Urinary bladder (tissue), 4 donors: Measurements from ENCODE around the gene IDS. TPM values are rescaled to one million over a fixed set of nuclear protein-coding genes. Genes with fewer than 3 reads are reported as not detected.
A peak's percentile ranks its signal among the peaks of the same experiment; 100 is the strongest.
"Not testable (repeated sequence)": the region's sequence is repeated elsewhere in the genome, so short reads cannot be mapped to it uniquely, and the experiment has no call there.

Experiments
- DNase-seq: peaks from one replicate; pipeline ENCODE4 v3.0.0-alpha.2; 2015; ENCODE audit errors: extremely low spot score
- H3K27ac ChIP-seq: one replicate; pipeline ENCODE4 v1.5.1; 2013; ENCODE audit warnings: low read depth, mild to moderate bottlenecking, moderate library complexity
- H3K36me3 ChIP-seq: one replicate; pipeline ENCODE4 v1.6.1; 2013; ENCODE audit warnings: mild to moderate bottlenecking, moderate library complexity; ENCODE audit not compliant: insufficient read depth
- H3K4me1 ChIP-seq: one replicate; pipeline ENCODE4 v1.6.1; 2013; ENCODE audit warnings: mild to moderate bottlenecking, moderate library complexity; ENCODE audit not compliant: insufficient read depth
- H3K4me3 ChIP-seq: one replicate; pipeline ENCODE4 v1.5.1; 2013; ENCODE audit warnings: low read depth, low read length
- WGBS: extraction: QIAGEN DNeasy Blood & Tissue Kit; methylation state at CpG from one replicate; pipeline ENCODE4 v1.1.7; 2013; 5-methylcytosine and 5-hydroxymethylcytosine counted together
- polyA plus RNA-seq: library from polyadenylated mRNA; stranded (reverse); fragments of 200-250 nt; gene quantifications from one replicate; pipeline ENCODE4 v1.2.3, GENCODE V29; 2013
- total RNA-seq: library from RNA; depleted of rRNA; stranded (reverse); fragments of >200 nt; gene quantifications from one replicate; pipeline ENCODE4 v1.2.3, GENCODE V29; 2014
- donor health status: healthy with polysubstance abuse.
- donor health status: healthy.

Gene IDS
- total and polyA plus RNA-seq, 2 donors: 44.3 to 62.6 TPM

DNA sequence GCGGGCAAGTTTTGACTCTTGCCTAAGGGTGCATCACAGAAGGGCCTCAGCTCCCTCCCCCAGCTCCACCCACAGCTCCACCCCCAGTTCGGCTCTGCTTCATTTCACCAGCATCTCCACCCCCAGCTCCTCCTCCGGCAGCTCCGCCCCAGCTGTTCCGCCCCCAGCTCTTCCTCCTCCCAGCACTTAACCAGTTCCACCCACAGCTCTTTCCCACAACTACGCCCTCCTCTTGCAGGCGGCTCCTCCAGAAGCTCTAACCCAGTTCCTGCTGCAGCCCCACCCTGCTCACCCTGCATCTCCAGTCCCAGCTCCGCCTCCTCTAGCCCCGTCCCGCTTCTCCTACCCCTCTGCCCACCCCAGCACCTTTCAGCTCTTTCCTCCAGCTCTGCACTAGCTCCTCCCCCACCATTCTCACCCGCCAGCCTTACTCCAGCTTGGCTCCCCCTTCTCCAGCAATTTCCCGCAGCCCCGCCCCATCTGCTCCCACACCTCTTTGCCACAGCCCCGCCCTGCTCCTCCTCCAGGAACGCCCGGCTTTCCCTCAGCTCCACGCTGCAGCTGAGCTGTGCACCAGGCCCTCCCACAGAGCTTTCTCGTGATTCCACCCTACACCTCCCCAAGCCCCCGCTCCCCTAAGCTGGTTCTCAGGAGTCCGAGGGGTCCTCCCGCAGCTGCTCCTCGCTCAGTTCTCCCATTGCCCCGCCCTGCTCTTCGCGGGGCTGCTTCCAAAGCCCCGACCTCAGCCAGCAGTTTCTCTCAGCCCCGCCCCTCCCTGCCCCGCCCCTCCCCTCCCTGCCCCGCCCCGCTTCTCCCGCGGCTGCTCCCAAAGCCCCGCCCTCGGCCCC, 34.4 kb upstream of the IDS start:
- H3K4me1 ChIP-seq: no peaks in the 10 kb centered on the region
- peak; percentile 86 for DNase-seq
- H3K36me3 ChIP-seq: no peaks in the 10 kb centered on the region
- peak overlapping the region; percentile 40 for H3K4me3 ChIP-seq
- H3K27ac ChIP-seq: peak overlapping the region; percentile 64
- 1% methylated on average over 30 of the region's 34 CpGs for WGBS

DNA sequence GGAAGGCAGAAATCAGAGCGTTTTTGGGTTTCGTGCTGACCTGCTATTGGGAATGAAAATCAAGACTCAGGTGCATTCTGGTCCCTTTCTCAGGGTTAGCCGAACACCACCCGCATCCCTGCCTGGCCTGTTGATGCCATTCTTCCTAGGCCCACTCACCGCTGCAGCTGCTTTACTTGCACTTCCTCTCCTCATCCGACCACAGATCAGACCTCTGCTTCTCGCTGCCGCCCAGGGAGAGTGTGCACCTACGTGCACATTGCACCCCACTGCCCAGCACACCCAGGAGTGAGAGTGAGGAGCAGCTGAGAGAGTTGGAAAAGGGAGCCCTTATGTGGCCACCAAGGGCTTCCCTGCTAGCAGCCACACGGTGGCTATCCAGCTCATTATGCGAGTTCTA, 32.4 kb upstream of the IDS start:
- H3K4me3 ChIP-seq, H3K27ac ChIP-seq, DNase-seq, H3K36me3 ChIP-seq, H3K4me1 ChIP-seq: not testable (repeated sequence)
- WGBS: 85% methylated on average over 7 of the region's 11 CpGs

DNA sequence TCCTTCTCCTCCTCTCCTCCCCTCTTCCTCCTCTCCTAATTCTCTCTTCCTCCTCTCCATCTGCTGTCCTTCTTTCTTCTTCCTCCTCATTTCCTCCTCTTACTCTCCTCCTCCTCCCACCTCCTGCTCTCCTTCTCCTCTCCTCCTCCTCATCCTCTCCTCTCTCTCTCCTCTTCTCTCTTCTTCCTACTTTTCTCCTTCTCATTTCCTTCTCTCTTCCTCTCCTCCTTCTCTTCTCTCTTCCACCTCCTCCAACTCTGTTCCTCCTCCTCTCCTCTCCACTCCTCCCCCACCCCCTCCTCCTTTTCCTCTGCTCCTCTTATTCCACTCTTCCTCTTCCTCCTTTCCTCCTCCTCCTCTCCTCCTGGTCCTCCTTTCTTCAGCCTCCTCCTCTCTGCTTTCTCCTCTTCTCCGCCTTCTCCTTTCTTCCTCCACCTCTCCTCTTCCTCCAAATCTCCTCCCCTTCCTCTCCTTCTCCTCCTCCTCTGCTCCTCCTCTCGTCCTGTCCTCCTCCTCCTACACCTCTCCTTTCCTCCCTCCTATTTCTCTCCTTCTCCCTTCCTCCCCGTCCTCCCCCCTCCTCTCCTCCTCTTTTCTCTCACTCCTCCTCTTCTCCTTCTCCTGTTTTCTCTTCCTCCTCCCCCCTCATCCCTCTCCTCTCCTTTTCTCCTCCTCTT, 30.0 kb upstream of the IDS start:
- H3K36me3 ChIP-seq, H3K4me1 ChIP-seq, DNase-seq, H3K27ac ChIP-seq, H3K4me3 ChIP-seq: not testable (repeated sequence)
- WGBS: 92% methylated on average over 3 of the region's 3 CpGs

DNA sequence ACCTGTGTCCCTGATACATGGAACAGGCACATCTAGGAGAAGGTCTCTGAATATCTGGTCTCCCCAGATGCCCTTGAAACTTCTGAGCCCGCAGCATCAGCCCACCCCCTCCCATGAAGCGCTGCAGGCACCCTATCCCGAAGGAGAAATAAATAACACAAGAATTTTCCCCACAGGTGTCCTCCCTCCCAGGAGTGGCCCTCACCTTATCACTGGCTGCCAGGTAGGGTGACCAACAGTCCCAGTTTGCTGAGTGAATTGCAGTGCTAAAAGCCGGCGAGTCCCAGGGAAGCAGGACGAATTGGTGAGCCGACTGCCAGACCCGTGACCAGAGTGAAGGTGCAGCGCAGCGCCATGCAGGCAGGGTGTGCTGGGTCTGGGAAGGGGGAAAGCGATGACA, 28.9 kb upstream of the IDS start:
- not testable (repeated sequence) for H3K4me3 ChIP-seq, DNase-seq, H3K36me3 ChIP-seq, H3K27ac ChIP-seq, H3K4me1 ChIP-seq
- WGBS: 94% methylated on average over 9 of the region's 11 CpGs

DNA sequence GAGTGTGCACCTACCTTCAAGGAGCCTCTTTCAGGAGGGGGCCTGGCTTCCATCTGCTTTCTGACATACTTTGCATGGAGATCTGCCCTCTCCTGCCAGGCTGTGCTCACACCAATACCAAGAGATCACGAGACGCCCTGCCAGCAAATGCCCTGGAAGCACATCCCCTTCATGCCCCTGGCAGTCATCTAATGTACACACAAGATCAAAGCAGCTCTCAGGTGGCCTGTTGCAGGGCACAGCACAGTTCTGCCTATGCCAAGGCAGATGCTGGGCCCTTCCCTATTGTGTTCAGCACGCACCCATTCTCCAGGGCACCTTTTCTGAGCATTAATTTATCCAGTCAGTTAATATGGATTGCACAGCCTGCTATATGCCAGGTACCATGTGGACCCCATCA, 27.8 kb upstream of the IDS start:
- H3K36me3 ChIP-seq, H3K4me3 ChIP-seq, H3K27ac ChIP-seq, DNase-seq, H3K4me1 ChIP-seq: not testable (repeated sequence)
- no CpG with 5 or more reads among the region's 3 CpGs for WGBS

DNA sequence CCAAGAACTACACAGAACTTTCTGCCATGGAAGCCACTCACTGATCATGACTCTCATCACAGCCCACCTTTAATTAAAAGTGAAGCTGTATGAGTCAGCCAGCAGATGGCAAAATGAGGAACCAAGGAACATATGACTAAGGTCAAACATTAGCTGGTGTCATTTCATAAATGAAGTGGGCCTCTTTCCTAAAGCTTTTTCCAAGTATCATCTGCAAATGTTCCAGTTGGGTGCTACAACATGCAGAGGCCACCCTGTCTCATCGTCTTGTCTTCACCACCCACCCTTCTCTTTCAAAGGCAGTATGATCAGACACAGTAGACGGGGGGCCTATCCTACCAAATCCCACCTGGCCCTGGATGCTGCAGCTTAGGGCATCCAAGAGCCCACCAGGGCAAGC, 26.5 kb upstream of the IDS start:
- WGBS: 90% methylated on average over 2 of the region's 2 CpGs
- H3K4me3 ChIP-seq: no peak overlapping the region
- H3K4me1 ChIP-seq: no peaks in the 10 kb centered on the region
- H3K27ac ChIP-seq: no peak overlapping the region
- no peaks in the 10 kb centered on the region for H3K36me3 ChIP-seq
- no peak for DNase-seq

DNA sequence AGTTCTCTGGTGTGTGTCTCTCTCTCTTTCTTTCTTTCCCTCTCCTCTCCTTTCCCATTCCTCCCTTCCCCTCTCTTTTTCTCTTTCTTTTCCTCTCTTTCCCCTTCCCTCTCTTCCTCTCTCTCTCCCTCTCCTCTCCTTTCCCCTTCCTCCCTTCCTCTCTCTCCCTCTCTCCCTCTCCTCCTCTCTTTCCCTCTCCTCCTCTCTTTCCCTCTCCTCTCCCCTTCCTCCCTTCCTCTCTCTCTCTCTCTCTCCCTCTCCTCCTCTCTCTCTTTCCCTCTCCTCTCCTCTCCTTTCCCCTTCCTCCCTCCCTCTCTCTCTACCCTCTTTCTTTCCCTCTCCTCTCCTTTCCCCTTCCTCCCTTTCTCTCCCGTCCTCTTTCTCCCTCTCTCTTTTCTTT, 23.3 kb upstream of the IDS start:
- Histone ChIP-seq H3K36me3 (no peaks in the 10 kb centered on the region), H3K4me3 (no peak overlapping the region)
- 69% methylated on average over 1 of the region's 1 CpG for WGBS

DNA sequence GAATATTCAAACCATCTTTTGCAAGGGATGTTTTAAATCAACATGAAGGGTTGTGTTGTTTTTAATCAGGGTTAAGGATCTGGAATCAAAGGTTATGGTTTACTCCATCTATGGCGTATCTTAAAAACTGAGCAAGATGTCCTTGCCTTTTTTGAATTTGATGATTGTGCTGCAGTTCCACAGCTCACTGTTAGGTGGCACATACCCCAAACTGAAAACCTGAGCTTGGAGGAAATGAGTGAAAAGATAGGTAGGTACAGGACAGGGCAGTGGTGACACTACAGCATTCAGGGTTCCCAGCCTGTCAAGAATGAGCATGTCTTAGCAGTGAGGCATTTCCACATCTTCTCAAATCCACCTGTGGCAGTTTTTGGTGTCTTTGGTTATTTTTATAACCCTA, 22.6 kb upstream of the IDS start:
- Histone ChIP-seq H3K27ac (no peak overlapping the region), H3K4me1 (no peaks in the 10 kb centered on the region), H3K4me3 (no peak overlapping the region), H3K36me3 (no peaks in the 10 kb centered on the region)
- 21% methylated on average over 1 of the region's 1 CpG for WGBS
- no peak for DNase-seq

More for the DNA sequence above, 23.3 kb upstream of the IDS start:
- DNase-seq: no peak
- H3K27ac ChIP-seq: no peak overlapping the region
- H3K4me1 ChIP-seq: no peaks in the 10 kb centered on the region

DNA sequence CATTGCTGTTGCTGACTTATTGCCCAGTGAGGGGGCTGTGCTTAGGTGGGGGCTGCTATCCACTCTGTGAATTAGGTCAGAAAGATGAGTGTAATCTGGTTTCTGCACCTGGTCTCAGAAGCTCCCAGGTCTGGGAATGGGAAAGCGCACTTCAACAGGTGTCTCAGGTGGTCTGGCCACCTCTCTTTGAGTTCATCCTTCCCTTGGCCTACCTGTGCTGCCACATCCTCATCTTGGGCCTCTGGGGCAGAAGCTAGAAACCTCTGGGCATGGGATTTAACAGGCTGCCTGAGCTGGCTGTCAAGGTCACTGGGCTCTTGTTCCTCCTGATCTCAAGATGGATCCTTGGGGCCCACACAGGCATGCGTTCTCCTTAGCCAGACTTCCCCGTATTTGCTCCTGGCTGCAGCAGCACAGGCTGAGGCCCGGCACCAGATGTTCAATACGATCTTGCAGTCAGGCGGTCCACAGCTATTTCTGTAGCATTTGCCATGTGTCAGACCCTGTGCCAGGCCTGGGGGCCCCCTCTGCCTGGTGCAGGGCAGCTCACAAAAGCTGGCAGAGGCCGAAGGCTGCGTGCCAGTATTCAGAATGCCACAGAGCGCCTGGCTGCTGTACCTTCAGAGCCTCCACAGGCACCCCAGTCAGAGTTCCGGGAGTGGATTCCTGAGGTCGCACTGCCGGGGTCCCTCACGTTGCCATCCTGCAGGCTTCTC, 21.4 kb upstream of the IDS start:
- H3K27ac ChIP-seq, H3K4me1 ChIP-seq, H3K36me3 ChIP-seq, DNase-seq, H3K4me3 ChIP-seq: not testable (repeated sequence)
- WGBS: 69% methylated on average over 9 of the region's 13 CpGs

DNA sequence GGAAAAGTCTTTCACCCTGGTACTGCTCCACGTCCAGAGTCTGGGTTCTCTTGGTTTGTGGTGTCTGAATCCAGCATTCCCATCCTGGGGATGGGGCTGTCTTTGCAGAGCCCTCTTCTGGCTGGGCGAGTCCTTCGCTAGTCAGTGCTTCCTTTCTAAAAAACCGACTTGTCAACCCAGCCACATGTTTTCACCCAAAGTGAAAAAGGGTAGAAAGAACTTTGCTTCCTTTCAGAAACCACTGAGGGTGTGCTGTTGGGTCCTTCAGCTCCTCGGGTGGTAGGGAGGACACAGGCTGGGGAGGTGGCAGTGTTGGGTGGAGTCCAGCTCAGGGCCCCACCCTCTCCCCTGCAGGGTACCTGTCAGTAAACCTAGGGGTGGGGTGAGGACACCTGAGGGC, 20.8 kb upstream of the IDS start:
- H3K4me1 ChIP-seq, H3K36me3 ChIP-seq, DNase-seq, H3K4me3 ChIP-seq, H3K27ac ChIP-seq: not testable (repeated sequence)
- 55% methylated on average over 5 of the region's 5 CpGs for WGBS

DNA sequence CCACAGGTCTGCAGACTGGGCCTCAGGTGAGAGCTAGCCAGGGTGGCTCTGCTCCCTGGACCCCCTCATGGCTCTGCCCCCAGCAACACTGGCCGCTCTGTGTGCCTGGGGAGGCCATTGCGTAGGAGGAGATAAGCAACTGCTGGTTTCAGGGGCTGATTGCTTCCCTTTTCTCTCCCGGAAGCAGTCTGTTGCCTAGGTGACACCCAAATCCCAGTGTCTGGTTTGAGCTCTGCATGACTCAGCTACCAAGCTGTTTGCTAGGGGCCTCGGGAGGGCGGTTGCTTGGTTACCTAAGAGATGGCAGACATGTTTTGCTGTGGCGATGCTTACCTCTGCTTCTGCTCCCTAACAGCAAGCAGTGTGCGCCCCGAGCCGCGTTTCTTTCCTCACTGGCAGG, 20.3 kb upstream of the IDS start:
- H3K36me3 ChIP-seq, H3K27ac ChIP-seq, H3K4me1 ChIP-seq, H3K4me3 ChIP-seq, DNase-seq: not testable (repeated sequence)
- WGBS: 3% methylated on average over 5 of the region's 10 CpGs

DNA sequence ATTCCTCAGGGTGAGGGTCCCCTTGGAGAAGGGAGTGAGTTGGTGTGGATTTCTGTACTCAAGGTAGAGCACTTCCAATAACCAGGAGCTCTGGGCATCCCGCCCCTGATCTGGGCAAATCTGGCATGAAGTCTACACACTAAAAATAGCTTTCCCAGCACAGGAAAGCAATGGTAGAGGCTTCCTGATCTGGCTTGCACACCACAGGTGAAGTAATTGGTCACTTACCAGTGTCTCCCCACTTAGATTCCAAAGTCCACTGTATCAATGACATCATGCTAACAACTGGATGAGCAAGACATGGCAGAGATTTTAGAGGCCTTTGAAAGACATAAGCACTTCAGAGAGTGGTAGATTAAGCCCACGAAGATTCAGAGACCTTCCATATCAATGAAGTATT, 17.8 kb upstream of the IDS start:
- Histone ChIP-seq H3K4me1 (no peaks in the 10 kb centered on the region), H3K36me3 (no peaks in the 10 kb centered on the region), H3K4me3 (no peak overlapping the region), H3K27ac (no peak overlapping the region)
- no peak for DNase-seq
- 85% methylated on average over 2 of the region's 2 CpGs for WGBS

DNA sequence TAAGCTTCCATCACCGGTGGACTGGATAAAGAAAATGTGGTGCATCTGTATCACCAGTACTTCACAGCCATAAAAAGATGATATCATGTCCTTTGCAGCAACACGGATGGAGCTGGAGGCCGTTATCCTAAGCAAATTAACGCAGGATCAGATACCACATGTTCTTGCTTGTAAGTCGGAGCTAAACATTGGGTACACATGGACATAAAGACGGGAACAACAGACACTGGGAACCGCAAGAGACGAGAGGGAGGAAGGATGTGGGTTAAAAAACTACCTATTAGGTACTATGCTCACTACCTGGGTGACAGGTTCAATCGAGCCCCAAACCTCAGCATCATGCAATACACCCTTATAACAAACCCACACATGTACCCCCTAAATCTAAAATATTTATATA, 16.3 kb upstream of the IDS start:
- H3K4me1 ChIP-seq: no peaks in the 10 kb centered on the region
- WGBS: 52% methylated on average over 9 of the region's 9 CpGs
- H3K36me3 ChIP-seq: no peaks in the 10 kb centered on the region
- H3K27ac ChIP-seq: no peak overlapping the region
- no peak for DNase-seq
- H3K4me3 ChIP-seq: no peak overlapping the region
